Germinal center (tissue), 1 donor: Measurements from ENCODE around the gene DSG2.

ENCODE experiments used
- DNase-seq: peaks from one replicate; pipeline ENCODE4 v3.0.0; 2012; ENCODE audit warnings: mixed read lengths, low spot score

The DSG2 gene

DNA sequence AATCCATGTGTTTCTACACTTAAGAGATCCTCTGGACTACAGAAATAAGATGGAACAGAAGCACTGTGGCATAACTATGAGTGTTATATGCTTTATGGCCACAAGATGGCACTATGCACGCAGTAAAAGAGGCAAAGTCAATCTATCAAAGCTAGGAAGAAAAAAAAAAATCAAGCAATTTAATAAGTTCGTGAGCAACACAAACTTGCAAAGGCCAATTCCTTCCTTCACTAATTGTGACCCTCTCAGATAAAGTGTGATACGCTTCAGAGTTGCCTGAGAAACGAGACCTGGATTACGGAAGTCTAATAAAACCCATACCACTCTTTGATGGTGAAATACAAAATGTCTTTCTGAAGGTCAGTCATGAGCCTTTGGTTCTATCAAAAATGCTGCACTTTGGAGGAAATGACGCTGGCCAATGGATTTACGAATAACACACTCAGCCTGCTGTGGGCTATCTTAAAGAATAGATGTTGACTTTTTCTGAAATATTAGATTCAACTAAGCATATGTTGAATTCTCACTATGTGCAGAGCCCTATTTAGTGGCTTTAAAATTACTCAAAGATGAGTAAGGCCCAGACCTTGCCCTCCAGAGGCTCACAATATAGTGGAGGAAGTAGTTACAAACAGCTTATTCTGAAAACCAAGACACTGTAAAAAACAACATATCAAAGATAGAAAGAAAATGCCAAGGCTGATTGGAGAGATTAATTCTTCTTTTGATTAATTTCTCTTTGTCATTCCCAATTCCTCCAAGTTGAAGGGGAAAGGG is 58.2 kb downstream of the DSG2 start:
- peak; percentile 44 for DNase-seq

GRCh38 chr18:31557446-31557845 is 59.5 kb downstream of the DSG2 start:
- DNase-seq, result no peak

DNA sequence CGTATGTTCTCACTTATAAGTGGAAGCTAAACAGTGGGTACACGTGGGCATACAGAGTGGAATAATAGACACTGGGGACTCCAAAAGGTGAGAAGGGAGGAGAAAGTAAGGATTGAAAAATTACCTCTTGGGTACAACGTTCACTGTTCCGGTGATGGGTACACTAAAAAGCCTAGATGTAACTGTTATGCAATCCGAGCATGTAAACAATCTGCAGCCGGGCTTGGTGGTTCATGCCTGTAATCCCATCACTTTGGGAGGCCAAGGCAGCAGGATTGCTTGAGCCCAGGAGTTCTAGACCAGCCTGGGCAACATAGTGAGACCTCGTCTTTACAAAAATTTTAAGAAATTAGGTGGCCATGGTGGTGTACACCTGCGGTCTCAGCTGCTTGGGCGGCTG is 60.6 kb downstream of the DSG2 start:
- no peak for DNase-seq

- DNase-seq, result no peak
Observed at GRCh38 chr18:31562726-31563125, 64.7 kb downstream of the DSG2 start.

DNA sequence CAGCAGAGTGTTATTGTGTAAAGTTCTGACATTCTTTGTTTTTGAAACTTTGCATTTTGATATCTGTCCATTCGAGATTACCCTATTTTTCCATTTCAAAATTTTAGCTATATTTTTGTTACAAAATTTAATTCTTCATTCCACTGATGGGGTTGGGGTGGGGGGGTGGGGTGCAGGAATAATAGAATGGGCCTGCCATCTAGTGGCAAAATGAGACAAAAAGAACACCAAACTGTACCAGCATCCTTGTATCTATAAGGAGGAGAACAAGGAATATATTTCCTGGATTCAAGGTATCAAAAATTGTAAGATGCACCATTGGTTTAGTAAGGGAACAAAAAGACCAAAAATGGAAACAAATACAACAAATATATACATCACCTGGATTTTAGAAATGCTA is 65.8 kb downstream of the DSG2 start:
- no peak for DNase-seq

DNA sequence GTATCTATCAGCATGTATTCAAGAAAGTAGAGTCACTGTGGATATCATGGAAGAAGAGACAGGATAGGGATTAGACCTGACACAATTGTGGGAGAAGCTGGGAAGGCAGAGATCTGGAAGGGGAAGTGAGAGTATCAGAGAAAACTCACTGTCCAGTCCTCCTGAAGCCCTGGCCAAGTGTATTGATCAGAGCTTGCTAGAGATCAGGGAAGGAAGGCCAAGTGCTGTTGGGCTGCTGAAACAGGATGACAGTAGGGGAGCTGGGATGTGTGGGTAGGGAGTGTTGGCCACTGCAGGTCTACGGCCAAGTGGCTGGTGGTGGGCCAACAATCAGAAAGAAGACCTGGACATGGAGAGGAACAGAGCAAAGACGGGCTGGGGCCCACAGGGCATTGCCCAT is 67.4 kb downstream of the DSG2 start:
- DNase-seq, result no peak

DNA sequence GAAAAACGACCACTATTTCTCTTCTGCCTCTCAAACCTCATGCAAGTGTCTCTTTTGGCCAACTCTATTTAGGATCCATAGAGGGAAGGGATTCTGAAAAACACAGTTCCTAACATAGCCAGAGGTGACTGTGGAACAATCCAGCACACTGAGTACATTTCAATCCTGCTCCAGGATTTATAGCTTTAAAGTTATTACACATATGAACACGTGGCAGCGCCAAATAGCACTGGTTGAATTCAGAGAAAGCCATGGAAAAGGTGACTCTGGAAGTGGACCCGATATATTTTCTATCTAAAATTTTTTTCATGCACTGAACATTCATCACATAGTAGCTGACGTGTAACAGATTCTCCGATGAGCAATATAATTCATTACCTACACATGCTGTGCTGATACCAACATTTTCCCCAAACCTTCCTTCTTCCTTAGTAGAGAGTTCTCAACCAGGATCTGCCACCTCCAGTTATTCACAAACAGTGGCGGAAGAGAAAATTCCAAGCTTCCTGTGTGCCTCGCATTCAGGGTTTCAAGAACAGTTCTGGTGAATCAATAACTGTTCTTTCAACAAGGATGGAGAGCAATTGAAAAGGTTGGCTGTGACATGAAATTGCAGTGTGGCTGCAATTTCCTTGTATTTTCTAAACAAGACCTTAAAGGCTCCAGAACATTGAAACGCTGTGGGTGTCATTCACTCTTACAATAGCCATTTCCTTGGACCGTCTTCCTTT is 68.0 kb downstream of the DSG2 start:
- no peak for DNase-seq

DNA sequence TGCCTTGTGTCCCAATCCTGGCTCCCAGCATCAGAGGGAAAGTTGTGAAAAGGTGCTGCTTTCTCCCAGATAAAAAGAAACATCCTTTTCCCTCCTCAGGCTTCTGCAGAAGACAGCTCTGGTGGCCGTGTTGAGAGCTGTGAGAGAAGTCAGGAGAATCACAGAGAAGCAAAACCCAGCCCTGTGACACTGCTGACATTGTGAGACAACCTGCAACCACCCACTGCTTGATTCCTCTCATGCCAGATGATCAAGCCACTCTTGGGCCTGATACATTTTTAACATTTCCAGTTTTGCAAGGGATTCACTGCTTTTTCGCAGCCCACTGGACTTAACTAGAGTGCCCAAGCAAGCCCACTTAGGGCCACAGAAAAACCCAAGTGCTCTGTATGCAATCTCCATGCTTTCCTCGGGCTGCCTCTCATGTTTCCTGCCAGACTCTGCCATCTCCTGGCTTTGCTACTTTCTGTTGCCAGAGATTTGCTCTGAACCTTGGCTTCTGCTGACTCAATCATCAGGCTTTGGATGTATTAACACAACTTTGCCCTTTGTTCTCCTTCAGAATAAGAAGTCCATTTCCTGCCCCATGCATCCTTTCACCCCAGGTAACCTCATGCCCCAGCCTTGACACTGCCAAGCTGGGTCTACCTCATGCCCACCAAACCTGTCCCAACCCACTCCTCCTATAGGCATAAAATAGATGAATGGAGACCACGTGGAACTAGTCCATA is 68.8 kb downstream of the DSG2 start:
- no peak for DNase-seq

GRCh38 chr18:31572368-31572767 is 74.4 kb downstream of the DSG2 start:
- DNase-seq, result no peak

GRCh38 chr18:31573051-31573450 is 75.1 kb downstream of the DSG2 start:
- no peak for DNase-seq

GRCh38 chr18:31574359-31574758 is 76.4 kb downstream of the DSG2 start:
- no peak for DNase-seq

GRCh38 chr18:31575515-31576257 is 77.7 kb downstream of the DSG2 start:
- no peak for DNase-seq

DNA sequence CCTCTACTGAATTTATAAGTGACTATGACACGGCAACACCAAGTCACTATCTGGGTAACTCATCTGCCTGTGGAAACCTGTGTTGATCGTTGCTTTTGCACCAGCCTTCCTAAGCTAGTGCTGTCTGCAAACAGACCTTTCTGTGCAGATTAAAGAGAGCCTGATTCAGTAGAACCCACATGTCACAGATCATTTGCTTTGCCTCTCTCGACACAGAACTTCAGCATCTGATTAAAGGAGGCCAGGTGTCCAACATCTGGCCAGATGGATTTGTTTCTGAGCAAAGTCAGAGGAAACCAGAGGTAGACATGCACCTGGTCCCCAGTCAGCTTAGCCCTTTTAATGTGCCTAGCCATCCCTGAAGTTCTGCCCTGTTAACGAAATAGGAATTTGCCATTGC is 78.7 kb downstream of the DSG2 start:
- no peak for DNase-seq

DNA sequence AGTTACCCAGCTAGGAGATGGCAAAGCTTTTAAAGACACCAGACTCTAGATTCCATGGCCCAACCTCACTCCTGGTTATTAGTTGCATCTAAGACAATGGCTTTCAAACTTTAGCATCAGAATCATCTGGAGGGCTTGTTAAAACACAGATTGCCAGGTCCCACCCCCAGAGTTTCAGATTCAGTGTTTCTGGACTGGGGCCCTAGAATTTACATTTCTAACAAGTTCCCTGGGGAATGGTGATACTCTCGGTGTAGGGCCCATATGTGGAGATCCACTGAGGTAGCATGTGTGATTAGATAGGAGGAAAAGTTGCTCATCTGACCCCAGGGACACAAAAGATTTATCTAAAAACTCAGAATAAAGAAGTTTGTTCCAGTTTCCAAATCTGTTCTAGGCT is 79.2 kb downstream of the DSG2 start:
- no peak for DNase-seq

- DNase-seq, result no peak
Observed at GRCh38 chr18:31578126-31578525, 80.1 kb downstream of the DSG2 start.

DNA sequence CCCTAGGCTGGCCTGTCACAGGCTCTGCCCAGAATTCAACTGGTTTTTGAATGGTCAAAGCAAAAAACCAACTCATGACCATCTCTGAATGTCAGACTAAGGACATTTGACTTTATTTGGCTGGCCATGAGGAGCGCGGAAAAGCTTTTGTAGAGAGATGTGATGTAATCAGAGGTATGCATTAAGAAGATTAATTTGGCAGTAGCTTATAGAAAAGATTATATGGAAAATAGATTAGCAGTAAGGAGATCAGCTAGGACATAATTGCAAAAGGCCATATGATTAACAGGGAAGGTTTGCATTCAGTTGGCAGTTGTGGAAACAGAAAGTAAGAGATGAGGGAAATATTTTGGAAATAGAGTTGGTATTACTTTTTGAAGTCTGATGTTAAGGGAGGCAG is 81.4 kb downstream of the DSG2 start:
- DNase-seq, result no peak

- DNase-seq, result no peak
Observed at GRCh38 chr18:31581498-31582197, 83.7 kb downstream of the DSG2 start.

DNA sequence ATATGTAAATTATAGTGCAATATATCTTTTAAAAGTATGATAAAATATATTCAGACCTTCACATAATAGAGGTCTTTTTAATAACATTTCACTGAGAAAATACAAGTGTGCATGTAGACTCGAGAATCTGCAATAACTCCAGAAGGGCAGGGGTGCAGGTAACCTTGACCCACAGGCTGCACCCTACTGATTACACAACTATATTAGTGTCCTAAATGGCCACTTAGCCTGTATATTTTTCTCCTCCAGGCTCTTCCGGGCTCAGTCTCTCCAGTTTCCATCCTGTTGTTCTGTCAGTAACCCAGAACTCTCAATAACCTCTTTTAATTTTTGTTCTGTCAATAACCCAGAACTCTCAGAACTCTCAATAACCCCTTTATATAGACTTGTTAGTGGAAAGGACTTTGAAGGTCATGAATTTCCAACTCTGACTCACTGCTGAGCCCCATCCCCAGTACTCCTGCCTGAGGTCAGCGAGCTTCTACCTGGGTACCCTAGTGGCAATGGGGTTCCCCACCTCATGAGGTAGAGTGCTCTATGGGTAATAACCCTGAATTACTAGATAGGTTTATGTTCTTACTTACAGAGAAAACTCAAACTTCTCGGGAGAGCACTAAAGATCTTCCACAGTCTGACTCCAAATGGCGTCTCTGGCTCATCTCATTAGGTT is 85.3 kb downstream of the DSG2 start:
- DNase-seq, result no peak

DNA sequence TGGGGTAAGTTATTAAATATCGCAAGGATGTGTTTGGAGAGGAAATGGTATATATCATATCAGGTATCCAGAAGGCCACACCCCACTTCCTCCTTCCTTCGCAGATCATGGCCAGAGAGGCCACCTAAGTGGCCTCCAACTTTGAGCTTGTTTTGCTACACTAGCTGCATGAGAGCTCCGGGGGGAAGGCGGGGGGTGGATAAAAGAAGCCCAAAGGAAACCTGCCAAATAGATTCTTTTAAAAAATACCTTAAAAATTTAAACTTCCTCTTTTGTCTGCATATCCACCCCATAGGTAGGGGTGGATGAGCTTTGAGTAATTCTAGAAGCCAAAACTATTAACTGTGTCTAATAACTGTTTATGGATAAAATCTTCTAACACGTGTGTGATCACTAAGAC is 88.0 kb downstream of the DSG2 start:
- DNase-seq, result no peak

- no peak for DNase-seq
Observed at GRCh38 chr18:31586616-31587015, 88.6 kb downstream of the DSG2 start.

DNA sequence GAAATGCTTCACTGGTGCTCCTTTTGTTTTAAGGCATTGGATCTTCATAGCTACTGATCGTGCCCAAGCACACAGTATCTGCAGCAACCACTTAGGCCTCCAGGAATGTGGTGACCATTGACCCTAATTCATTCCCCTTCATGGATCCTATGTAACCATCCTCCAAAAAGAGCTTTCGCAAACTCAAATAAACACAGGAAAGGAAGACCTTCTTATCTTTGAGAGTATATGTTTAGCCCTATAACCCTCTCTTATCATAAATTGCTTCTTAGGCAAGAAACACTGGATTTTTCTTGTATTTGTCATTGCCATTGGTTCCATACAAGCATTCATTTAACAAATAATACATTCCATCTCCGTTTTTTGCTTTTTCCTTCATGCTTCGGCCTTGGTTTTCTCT is 89.6 kb downstream of the DSG2 start:
- DNase-seq, result no peak
